Activated CD4-positive, alpha-beta T cell treated with anti-CD3 and anti-CD28 coated beads for 1 hour (primary cell): Measurements from ENCODE around the gene MLC1.
A peak's percentile ranks its signal among the peaks of the same experiment; 100 is the strongest.

Source experiments
- DNase-seq: peaks from one replicate; pipeline ENCODE4 v3.0.0-alpha.2; 2020

Gene MLC1

DNA sequence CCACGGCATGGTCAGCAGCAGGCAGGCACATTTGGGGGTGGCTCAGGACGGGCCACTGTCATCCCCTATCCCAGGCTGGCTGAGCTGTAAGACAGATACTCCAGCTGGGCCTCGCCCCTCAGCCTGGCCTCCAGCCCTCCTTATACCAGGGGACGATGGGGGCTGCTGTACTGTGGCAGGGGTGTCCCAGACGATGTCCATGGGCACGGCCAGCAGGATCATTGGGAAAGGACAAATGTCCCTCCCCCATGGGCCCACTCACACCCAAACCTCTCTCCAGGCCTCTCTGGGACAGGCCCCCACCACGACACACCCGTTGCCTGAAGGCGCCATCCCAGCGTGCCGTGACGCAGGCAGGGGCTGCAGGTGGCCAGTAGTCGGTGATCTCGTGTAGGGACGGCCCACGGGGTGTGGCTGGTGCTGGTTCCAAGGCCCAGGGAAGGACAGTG, 71.1 kb downstream of the MLC1 start:
- no peak for DNase-seq

DNA sequence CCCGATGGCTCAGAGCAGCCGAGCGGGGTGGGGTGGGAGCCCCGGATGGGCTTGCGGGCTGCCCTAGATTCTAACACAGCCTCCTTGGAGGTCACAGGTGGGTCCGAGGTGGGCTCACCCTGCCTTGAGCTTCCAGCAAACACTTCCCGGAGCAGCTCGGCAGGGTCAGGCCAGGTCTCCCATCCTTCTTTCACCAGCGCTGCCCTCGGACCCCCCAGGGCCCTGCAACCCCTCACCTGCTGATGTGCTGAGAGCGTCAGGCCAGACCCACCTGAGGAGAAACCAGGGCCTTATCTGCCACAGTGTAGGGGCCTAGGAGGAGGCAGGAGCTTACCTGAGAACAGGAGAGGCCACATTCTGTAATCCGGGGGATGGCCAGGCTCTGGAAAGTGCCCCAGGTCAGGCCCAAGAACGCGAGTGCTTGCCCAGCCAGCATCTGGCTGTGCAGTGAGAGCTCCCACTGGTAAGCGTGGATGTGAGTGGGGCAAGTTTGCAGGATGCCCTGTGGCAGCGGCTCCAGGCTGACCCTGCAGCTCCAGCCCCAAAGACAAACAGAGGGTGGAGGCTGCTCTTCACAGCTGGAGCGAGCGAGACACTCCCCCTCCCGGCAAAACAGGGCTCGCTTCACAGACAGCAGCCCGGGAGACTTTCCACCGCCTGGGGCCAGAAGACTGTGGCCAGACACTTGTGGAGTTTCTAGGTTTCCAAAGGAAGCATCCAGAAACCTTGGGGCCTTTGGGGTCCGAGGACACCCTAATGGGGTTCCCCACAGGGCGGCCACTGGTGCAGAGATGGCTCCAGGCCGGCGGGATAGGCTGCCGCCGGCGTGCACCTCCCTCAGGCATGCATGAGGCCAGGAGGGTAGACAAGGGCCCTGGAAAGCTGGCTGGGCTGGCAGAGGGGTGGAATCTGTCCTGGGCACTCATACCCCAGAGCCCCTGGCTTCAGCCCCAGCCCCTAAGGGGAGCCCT, 72.7 kb downstream of the MLC1 start, which contains the start of gene IL17REL:
IL17REL (minus strand) TSS at position 555 of the 971 bp plus-strand sequence; CDS start at position 436, 119 bp downstream.
- DNase-seq = no peak

DNA sequence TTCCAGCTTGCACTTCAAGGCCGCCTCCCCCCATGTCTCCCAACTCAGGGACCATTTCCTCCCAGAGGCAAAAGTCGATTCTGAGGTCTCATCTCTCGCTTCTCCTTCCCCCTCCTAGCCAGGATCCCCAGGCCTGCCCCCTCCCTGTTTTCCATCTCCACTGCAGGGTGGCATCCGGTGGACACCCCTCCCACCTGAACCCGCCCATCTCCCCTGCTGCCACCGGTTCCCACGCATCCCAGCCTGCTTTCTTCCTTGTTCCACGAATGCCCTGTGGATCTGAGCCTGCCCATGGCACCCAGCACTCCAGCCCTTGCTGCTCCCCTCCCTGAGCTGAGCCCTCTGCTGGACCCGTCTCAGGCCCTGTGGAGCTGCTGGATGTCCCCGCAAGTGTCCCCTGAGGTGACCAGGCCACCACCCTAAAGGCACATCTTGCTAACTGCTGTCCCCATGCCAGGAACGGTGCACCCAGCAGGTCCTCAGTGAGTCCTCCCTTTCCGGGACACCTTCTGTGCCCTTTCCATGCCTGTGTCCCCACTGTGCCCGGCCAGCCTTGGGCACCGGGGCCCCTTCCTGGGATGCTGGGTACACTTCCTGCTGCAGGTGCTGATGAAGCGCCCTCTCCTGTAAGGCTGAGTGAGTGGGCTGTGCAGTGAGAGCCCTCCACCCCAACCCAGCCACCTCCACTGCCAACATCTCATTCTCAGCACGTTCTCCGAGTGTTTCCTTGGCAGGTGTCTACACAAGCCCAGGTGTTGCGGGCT, 73.6 kb downstream of the MLC1 start:
- DNase-seq = no peak

DNA sequence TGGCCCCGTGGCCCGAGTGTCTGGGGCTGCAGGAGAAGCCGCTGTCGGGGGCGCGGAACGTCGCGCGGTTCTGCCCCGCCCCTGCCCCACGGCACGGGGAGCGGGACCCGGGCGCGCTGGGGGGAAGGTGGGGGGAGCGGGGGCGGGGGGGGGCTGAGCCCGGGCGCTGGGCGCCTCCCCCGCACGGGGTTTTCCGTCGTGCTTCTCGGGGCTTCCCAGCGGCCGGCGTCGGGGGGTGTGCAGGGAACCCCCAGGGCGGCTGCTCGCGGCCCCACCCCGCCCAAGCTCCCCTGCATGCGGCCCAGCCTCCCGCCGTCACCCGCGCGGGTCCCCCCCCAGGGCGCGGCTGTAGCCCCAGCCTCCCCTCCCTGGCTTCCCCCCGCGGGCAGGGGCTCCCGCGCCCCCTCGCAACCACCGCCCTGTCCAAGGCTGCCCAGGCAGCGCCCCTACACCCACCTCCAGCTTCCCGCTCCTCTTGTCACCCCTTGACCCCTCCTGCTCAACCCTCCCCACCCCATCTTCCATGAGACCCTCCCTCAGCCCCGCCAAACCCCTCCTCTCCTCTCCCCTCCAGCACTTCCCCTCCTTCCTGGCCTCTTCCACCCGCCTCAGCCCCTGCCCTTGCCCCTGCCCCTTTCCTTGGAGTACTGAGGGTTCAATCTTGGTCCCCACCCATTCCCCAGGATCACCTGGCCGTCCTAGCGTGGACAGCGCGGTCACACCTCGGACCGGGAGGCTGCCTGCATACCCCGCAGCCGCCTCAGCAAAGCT, 74.4 kb downstream of the MLC1 start:
- peak; percentile 52 for DNase-seq

DNA sequence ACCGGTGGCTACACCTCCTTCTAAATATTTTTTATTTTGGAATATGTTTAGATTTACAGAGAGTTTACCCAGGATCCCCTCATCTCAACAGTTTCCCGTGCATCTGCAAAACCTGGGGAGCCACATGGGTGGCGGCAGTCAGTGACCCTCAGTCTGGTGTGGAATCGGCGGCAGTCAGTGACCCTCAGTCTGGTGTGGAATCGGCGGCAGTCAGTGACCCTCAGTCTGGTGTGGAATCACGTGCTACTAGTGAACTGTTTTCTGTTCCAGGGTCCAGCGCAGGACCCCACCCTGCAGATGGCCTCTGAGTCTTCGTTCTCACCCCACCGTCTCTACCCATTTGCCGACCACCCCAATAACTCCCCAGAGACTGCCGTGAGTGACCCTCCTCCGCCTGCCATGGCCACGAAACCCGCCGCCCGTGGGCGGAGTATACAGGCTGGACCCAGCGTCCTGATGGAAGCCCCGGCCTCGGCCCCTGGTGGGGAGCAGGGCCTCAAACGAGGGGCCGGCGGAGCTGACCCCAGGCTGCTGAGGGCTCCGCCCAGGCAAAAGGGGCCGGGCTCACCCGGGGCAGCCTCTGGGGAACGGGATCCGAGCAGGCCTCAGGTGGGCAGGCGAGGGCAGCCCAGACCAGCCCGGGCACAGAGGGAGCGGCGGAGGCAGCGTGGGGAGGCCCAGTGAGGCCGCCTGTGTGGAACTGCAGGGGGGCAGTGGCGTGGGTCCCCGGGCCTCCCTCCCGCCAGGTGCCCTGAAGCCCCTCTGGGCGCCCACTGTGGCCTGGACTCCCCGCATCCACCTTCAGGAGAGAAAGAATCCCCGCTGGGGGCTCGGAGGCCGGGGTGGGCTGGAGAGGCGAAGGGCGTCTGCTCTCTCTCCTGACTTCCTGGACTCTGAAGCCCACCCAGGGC, 75.2 kb downstream of the MLC1 start:
- no peak for DNase-seq
